Ovary (tissue), 9 donors: ENCODE results near the gene HNRNPAB. TPM values are rescaled to one million over a fixed set of nuclear protein-coding genes. Genes with fewer than 3 reads are reported as not detected.

ENCODE experiments used
- DNase-seq, 5 donors: peaks; one replicate each; pipeline ENCODE4 v3.0.0-alpha.2; 2019 to 2020
- H3K27ac ChIP-seq, 2 donors: fragments of 200-600 bp; one replicate each; pipeline versions ENCODE4 v1.5.1 to v1.8.0; 2019 to 2022
- H3K27me3 ChIP-seq: fragments of 200-600 bp; one replicate; pipeline ENCODE4 v1.8.0; 2022
- H3K36me3 ChIP-seq: fragments of 200-600 bp; sonication (generic); one replicate; pipeline ENCODE4 v1.5.1; 2019
- H3K4me1 ChIP-seq: one replicate; pipeline ENCODE4 v1.8.1; 2013; ENCODE audit warnings: mild to moderate bottlenecking, moderate library complexity; ENCODE audit not compliant: insufficient read depth
- H3K4me3 ChIP-seq: fragments of 200-600 bp; sonication (generic); one replicate; pipeline ENCODE4 v1.5.1; 2017
- H3K9me3 ChIP-seq, 2 donors: fragments of 200-600 bp in 1 of 2; sonication (generic) in 1 of 2; one replicate each; pipeline versions ENCODE4 v1.5.1 to v1.8.1; 2013 to 2019; ENCODE audit warnings: mild to moderate bottlenecking in 1 of 2, moderate library complexity in 1 of 2
- EP300 ChIP-seq: sonication (generic); formaldehyde crosslinking; IDR thresholded peaks from one replicate; pipeline ENCODE4 v1.6.1; 2017; ENCODE audit warnings: antibody characterized with exemption
- POLR2A ChIP-seq: fragments of 450-650 bp; IDR thresholded peaks from one replicate; pipeline ENCODE4 v1.6.1; 2017; ENCODE audit warnings: antibody characterized with exemption, mild to moderate bottlenecking, moderate library complexity
- WGBS, 3 donors: extraction: QIAGEN DNeasy Blood & Tissue Kit in 1 of 3; methylation state at CpG; one replicate each; pipeline versions ENCODE4 v1.1.5 to v1.1.7; 2013 to 2017; 5-methylcytosine and 5-hydroxymethylcytosine counted together
- intact Hi-C, 4 donors: fragments of 100-400 bp; cut with DNase I; formaldehyde crosslinking; loops; one replicate each; pipeline versions ENCODE4 v1.11.0 to v1.15.1; 2022 to 2023
- polyA plus RNA-seq, 2 donors: library from polyadenylated mRNA; stranded (reverse); fragments of 200-250 nt in 1 of 2; fragments of 350-450 nt in 1 of 2; fragmentation: Illumina TruSeq in 1 of 2; extraction: RNeasy Lipid Tissue Mini Kit (QIAGEN cat#74804) in 1 of 2; gene quantifications; one replicate each; pipeline ENCODE4 v1.2.3, GENCODE V29; 2013 to 2014
- total RNA-seq, 7 donors: library from RNA; depleted of rRNA in 2 of 7; stranded (reverse); fragments of >200 nt in 2 of 7; fragmentation: NEBNext Ultra II Directional in 3 of 7; extraction: Animal tissue kit (Norgen Biotek cat#: 25700) in 3 of 7; gene quantifications; one replicate each; pipeline versions ENCODE4 v1.1.0 to v1.2.4, GENCODE V29; 2016 to 2023
- TF ChIP-seq, protein P1 (sequence below), 3 donors: fragments of 450-650 bp in 2 of 3; fragments of 200-600 bp in 1 of 3; IDR thresholded peaks; one replicate each; pipeline versions ENCODE4 v1.5.1 to v1.8.0; 2016 to 2022; ENCODE audit warnings: antibody characterized with exemption in 3 of 3, mild to moderate bottlenecking in 1 of 3
- donor health status: DM: no; HTN: no; CAD: no; lungs with moderate emphysema.
- donor health status: DM: no; HTN: no; CAD: no.
- donor health status: Bipolar disorder and iron deficiency.
- donor health status: DM: yes; HTN: yes; CAD: no.
- donor health status: DM: no; HTN: no; CAD: no.
- donor health status: DM: yes; HTN: yes; CAD: no.

Gene HNRNPAB
- total and polyA plus RNA-seq, 9 donors: 42.0 to 132 (median 102) TPM

DNA sequence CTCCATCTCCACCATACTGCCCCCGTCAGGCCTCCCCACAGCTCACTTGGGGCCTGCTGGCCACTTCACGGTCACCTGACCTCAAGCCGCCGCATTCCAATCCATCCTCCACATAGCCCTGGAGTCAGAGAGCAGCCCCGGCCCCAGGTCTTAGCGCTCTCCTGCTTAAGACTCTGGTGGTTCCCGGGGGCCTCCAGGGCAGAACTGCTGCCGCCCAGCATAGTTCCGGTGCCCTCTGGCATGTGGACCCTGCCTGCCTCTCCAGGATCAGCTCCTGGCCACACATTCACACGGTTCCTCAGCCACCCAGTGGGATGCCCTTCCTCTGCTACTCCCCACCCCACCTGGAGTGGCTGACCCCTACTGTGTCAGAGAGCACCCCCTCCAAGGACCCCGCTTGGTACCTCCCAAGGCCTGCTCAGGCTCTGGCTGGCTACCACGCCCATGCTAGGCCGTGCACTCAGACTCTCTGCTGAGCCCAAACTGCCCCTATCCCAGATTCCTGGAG, 19.5 kb downstream of the HNRNPAB start:
- no peak for DNase-seq
- Histone ChIP-seq H3K27ac (no peak overlapping the region), H3K4me3 (no peak overlapping the region), H3K4me1 (no peaks in the 10 kb centered on the region), H3K9me3 (no peaks in the 10 kb centered on the region), H3K27me3 (no peaks in the 10 kb centered on the region), H3K36me3 (no peaks in the 10 kb centered on the region)
- intact Hi-C loops: loop anchor here in 1 of 4 donors (10.0 kb wide), 1 partner anchor 79 kb away; no protein-coding TSS in a partner anchor
- 57 to 60% (median 58%) methylated on average over 13 of the region's 13 CpGs for WGBS, 3 donors
- TF ChIP-seq EP300 (no peak), POLR2A (no peak)
- TF ChIP-seq, protein P1, sequence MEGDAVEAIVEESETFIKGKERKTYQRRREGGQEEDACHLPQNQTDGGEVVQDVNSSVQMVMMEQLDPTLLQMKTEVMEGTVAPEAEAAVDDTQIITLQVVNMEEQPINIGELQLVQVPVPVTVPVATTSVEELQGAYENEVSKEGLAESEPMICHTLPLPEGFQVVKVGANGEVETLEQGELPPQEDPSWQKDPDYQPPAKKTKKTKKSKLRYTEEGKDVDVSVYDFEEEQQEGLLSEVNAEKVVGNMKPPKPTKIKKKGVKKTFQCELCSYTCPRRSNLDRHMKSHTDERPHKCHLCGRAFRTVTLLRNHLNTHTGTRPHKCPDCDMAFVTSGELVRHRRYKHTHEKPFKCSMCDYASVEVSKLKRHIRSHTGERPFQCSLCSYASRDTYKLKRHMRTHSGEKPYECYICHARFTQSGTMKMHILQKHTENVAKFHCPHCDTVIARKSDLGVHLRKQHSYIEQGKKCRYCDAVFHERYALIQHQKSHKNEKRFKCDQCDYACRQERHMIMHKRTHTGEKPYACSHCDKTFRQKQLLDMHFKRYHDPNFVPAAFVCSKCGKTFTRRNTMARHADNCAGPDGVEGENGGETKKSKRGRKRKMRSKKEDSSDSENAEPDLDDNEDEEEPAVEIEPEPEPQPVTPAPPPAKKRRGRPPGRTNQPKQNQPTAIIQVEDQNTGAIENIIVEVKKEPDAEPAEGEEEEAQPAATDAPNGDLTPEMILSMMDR (IDR thresholded peaks at IDR 0.05): no peak

DNA sequence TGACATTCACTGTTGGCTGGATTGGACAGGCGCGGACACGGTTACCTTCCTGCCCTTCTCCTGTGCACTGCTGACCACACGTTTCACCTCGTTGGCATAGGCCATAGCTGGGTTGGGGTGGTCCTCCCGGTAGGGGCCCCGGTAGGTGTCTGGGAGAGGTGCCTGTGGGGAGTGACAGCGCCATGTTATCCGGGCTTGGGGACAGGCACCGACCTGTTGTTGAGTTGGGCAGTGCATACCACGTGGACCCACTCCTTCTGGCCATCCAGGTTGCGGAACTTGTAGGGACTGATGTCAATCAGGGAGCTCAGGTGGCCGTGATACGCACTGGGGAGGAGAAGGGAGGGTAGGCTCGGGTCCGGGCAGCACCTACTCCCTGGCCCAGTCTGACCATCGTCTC, 20.1 kb downstream of the HNRNPAB start:
- no peak overlapping the region for H3K27ac ChIP-seq
- intact Hi-C loops: loop anchor here in 1 of 4 donors (10.0 kb wide), 1 partner anchor 80 kb away; no protein-coding TSS in a partner anchor
- H3K4me1 ChIP-seq: no peaks in the 10 kb centered on the region
- TF ChIP-seq POLR2A (no peak), EP300 (no peak)
- TF ChIP-seq, protein P1 (IDR thresholded peaks at IDR 0.05): no peak
- WGBS, 3 donors: 88 to 91% (median 88%) methylated on average over 17 of the region's 17 CpGs
- DNase-seq: no peak
- no peaks in the 10 kb centered on the region for H3K36me3 ChIP-seq
- no peak overlapping the region for H3K4me3 ChIP-seq
- no peaks in the 10 kb centered on the region for H3K9me3 ChIP-seq
- H3K27me3 ChIP-seq: no peaks in the 10 kb centered on the region

DNA sequence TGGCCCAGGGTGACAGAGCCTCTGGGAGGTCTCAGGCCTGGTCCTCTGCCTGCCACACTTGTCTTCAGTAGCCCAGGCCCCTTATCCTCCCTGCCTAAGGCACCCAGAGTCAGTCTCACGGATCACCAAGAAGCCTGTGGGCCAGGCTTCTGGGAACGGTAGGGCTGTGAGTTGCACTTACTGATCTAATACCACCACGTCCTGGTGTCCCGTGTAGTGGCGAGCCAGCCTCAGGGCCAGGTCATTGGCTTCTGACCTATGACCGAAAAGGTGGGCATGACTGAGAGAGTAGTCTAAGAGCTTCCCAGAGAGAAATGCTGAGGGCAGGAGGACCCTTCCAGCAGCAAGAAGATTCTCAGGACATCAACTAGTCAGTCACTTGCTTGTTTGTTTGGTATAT, 20.8 kb downstream of the HNRNPAB start:
- intact Hi-C loops: loop anchor here in 1 of 4 donors (10.0 kb wide), 1 partner anchor 80 kb away; no protein-coding TSS in a partner anchor
- DNase-seq: no peak
- no peaks in the 10 kb centered on the region for H3K36me3 ChIP-seq
- no peak overlapping the region for H3K4me3 ChIP-seq
- no peaks in the 10 kb centered on the region for H3K4me1 ChIP-seq
- no peaks in the 10 kb centered on the region for H3K9me3 ChIP-seq
- TF ChIP-seq, protein P1 (IDR thresholded peaks at IDR 0.05): no peak
- no peak for TF ChIP-seq EP300
- no peak for TF ChIP-seq POLR2A
- H3K27me3 ChIP-seq: no peaks in the 10 kb centered on the region
- no peak overlapping the region for H3K27ac ChIP-seq
- 70 to 91% (median 74%) methylated on average over 6 of the region's 6 CpGs for WGBS, 3 donors

DNA sequence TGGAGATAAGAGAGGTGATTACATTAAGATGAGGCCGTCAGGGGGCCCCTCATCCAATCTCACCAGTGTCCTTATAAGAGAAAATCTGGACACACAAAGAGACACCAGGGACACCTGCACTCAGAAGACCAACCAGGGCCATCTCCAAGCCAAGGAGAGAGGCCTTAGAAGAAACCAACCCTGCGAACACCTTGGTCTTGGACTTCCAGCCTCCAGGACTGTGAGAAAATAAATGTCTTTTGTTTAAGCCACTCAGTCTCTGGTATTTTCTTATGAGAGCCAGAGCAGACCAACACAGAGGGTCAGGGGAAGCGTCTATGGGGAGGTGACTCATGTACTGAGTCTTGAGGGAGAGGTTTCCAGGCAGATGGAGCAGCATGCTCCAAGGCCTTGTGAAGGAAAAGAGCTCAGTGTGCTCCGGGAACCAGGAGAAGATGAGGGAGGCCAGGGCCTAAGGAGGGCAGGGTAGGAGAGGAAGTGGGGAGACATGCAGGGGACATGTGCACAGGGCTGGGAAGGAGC, 22.9 kb downstream of the HNRNPAB start:
- Histone ChIP-seq H3K27me3 (no peaks in the 10 kb centered on the region), H3K27ac (no peak overlapping the region), H3K4me1 (peaks cover 10% of the 10 kb centered on the region), H3K4me3 (no peak overlapping the region), H3K36me3 (no peaks in the 10 kb centered on the region), H3K9me3 (no peaks in the 10 kb centered on the region)
- DNase-seq: no peak
- intact Hi-C loops: loop anchor here in 1 of 4 donors (10.0 kb wide), 1 partner anchor 82 kb away; no protein-coding TSS in a partner anchor
- TF ChIP-seq, protein P1 (IDR thresholded peaks at IDR 0.05): no peak
- TF ChIP-seq POLR2A (no peak), EP300 (no peak)
- WGBS, 3 donors: 73 to 96% (median 79%) methylated on average over 4 of the region's 4 CpGs
